HepG2 (cell line): ENCODE results near the gene TOP1. TPM values are rescaled to one million over a fixed set of nuclear protein-coding genes. Genes with fewer than 3 reads are reported as not detected.

Experiments
- ARNTL ChIP-seq: sonication (generic); formaldehyde crosslinking; IDR thresholded peaks from 2 replicates; pipeline ENCODE4 v1.4.0; 2020; ENCODE audit warnings: mild to moderate bottlenecking, missing genetic modification reagents
- BATF2 ChIP-seq: sonication (generic); formaldehyde crosslinking; IDR thresholded peaks from 2 replicates; pipeline ENCODE4 v1.8.0; 2022; ENCODE audit warnings: mild to moderate bottlenecking, missing genetic modification reagents, moderate library complexity
- BCLAF1 ChIP-seq: fragments of 450-650 bp; IDR thresholded peaks from 2 replicates; pipeline ENCODE4 v1.6.1; 2017; ENCODE audit warnings: mild to moderate bottlenecking
- BRD4 ChIP-seq: sonication (generic); formaldehyde crosslinking; IDR thresholded peaks from 2 replicates; pipeline ENCODE4 v1.4.0; 2020; ENCODE audit warnings: missing genetic modification reagents
- ERF ChIP-seq: IDR thresholded peaks from 2 replicates; pipeline ENCODE4 v1.6.1; 2018; ENCODE audit warnings: missing biosample characterization, missing genetic modification reagents
- FOSL2 ChIP-seq: sonication (generic); formaldehyde crosslinking; IDR thresholded peaks from 2 replicates; pipeline ENCODE4 v1.4.0; 2020; ENCODE audit warnings: missing genetic modification reagents
- HHEX ChIP-seq: IDR thresholded peaks from 2 replicates; pipeline ENCODE4 v1.6.1; 2016; ENCODE audit warnings: control low read depth
- MTA3 ChIP-seq: sonication (generic); formaldehyde crosslinking; IDR thresholded peaks from 2 replicates; pipeline ENCODE4 v1.4.0; 2020; ENCODE audit warnings: missing genetic modification reagents
- NFIC ChIP-seq: IDR thresholded peaks from 2 replicates; pipeline ENCODE4 v1.6.1; 2012; ENCODE audit warnings: mild to moderate bottlenecking, low read length, inconsistent platforms
- POLR2G ChIP-seq: fragments of 200-400 bp; formaldehyde crosslinking; IDR thresholded peaks from 2 replicates; pipeline ENCODE4 v1.6.1; 2018; ENCODE audit warnings: mild to moderate bottlenecking, low read depth, low read length, moderate library complexity
- SIN3A ChIP-seq: IDR thresholded peaks from 2 replicates; pipeline ENCODE4 v1.6.1; 2011; ENCODE audit warnings: low read depth, mild to moderate bottlenecking, control low read depth, low read length, borderline replicate concordance
- SP140L ChIP-seq: sonication (generic); formaldehyde crosslinking; IDR thresholded peaks from 2 replicates; pipeline ENCODE4 v1.4.0; 2020; ENCODE audit warnings: missing genetic modification reagents, borderline replicate concordance
- STAT5B ChIP-seq: sonication (generic); formaldehyde crosslinking; IDR thresholded peaks from 2 replicates; pipeline ENCODE4 v1.4.0; 2020; ENCODE audit warnings: missing genetic modification reagents
- SYNCRIP ChIP-seq: fragments of 200-400 bp; formaldehyde crosslinking; IDR thresholded peaks from 2 replicates; pipeline ENCODE4 v1.6.1; 2018; ENCODE audit warnings: mild to moderate bottlenecking, low read depth, low read length; ENCODE audit not compliant: insufficient read depth
- ZNF296 ChIP-seq: sonication (generic); formaldehyde crosslinking; conservative IDR thresholded peaks from 2 replicates; pipeline ENCODE4 v1.5.0; 2020; ENCODE audit warnings: mild to moderate bottlenecking, missing genetic modification reagents
- ZNF747 ChIP-seq: sonication (generic); formaldehyde crosslinking; IDR thresholded peaks from 2 replicates; pipeline ENCODE4 v1.8.1; 2023; ENCODE audit warnings: missing genetic modification reagents, mild to moderate bottlenecking, borderline replicate concordance
- ZNF816 ChIP-seq: sonication (generic); formaldehyde crosslinking; IDR thresholded peaks from 2 replicates; pipeline ENCODE4 v1.8.0; 2022; ENCODE audit warnings: missing genetic modification reagents, mild to moderate bottlenecking, borderline replicate concordance
- ZSCAN12 ChIP-seq: sonication (generic); formaldehyde crosslinking; IDR thresholded peaks from 2 replicates; pipeline ENCODE4 v1.9.0; 2021; ENCODE audit warnings: mild to moderate bottlenecking, missing genetic modification reagents
- polyA plus RNA-seq, 8 experiments: library from polyadenylated mRNA; depleted of rRNA in 3 of 8; stranded (reverse) in 7 of 8; unstranded in 1 of 8; fragments of >200 nt; fragmentation: Illumina TruSeq in 4 of 8; extraction: Trizol in 4 of 8; gene quantifications; 2 replicates each; pipeline versions ENCODE4 v1.2.1 to v1.2.3, GENCODE V29; 2011 to 2016; ENCODE audit warnings: low read depth in 4 of 8, missing spikeins in 1 of 8, mixed read lengths in 1 of 8; ENCODE audit not compliant: insufficient read depth in 1 of 8
- total RNA-seq, 5 experiments: library from RNA; depleted of rRNA; stranded (reverse); fragments of >200 nt; fragmentation: Illumina TruSeq; extraction: Trizol; gene quantifications; 2 replicates each; pipeline ENCODE4 v1.2.3, GENCODE V29; 2016; ENCODE audit warnings: low read depth in 1 of 5
- TF ChIP-seq, protein P1 (sequence below), 2 experiments: sonication (generic) in 1 of 2; formaldehyde crosslinking in 1 of 2; IDR thresholded peaks; 2 replicates each; pipeline versions ENCODE4 v1.4.0 to v1.6.1; 2016 to 2020; ENCODE audit warnings: borderline replicate concordance in 1 of 2, low read depth in 1 of 2, mild to moderate bottlenecking in 1 of 2, missing genetic modification reagents in 1 of 2
- TF ChIP-seq, protein P2 (sequence below): sonication (generic); formaldehyde crosslinking; IDR thresholded peaks from 2 replicates; pipeline ENCODE4 v1.9.0; 2022; ENCODE audit warnings: missing genetic modification reagents, mild to moderate bottlenecking, borderline replicate concordance

TOP1 gene
- total and polyA plus RNA-seq, 2 of the 13 experiments (the other 11 are each of a cell fraction or from before 2014, with no cell fraction given), result 10.2 to 19.4 TPM

GRCh38 chr20:41003143-41003935 lies 25.3 kb upstream of the TOP1 start (continued):
- TF ChIP-seq, protein P1, sequence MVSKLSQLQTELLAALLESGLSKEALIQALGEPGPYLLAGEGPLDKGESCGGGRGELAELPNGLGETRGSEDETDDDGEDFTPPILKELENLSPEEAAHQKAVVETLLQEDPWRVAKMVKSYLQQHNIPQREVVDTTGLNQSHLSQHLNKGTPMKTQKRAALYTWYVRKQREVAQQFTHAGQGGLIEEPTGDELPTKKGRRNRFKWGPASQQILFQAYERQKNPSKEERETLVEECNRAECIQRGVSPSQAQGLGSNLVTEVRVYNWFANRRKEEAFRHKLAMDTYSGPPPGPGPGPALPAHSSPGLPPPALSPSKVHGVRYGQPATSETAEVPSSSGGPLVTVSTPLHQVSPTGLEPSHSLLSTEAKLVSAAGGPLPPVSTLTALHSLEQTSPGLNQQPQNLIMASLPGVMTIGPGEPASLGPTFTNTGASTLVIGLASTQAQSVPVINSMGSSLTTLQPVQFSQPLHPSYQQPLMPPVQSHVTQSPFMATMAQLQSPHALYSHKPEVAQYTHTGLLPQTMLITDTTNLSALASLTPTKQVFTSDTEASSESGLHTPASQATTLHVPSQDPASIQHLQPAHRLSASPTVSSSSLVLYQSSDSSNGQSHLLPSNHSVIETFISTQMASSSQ (IDR thresholded peaks at IDR 0.05; ENCODE audit: low read depth), result peak; percentile 74
- TF ChIP-seq, protein P1 (CRISPR knock-in tag; IDR thresholded peaks at IDR 0.05; ENCODE audit: borderline replicate concordance), result peak; percentile 93
- TF ChIP-seq STAT5B (CRISPR knock-in tag) (0 out of 2 replicates have a peak, but pooled peaks have one; percentile 18), ZNF296 (CRISPR knock-in tag) (no peak), ZNF816 (CRISPR knock-in tag) (peak; percentile 77; the same call in 1 of the 2 replicates), SYNCRIP (no peak), BATF2 (CRISPR knock-in tag) (no peak), HHEX (CRISPR knock-in tag) (peak; percentile 99), ZNF747 (CRISPR knock-in tag) (peak; percentile 67), ERF (CRISPR knock-in tag) (peak; percentile 98), FOSL2 (CRISPR knock-in tag) (peak; percentile 94), SP140L (CRISPR knock-in tag) (no peak), ZSCAN12 (CRISPR knock-in tag) (no peak; the same call in 1 of the 2 replicates), POLR2G (peak; percentile 53; the same call in 1 of the 2 replicates), BCLAF1 (no peak), SIN3A (no peak), ARNTL (peak; percentile 99), MTA3 (CRISPR knock-in tag) (no peak), NFIC (peak; percentile 92), BRD4 (CRISPR knock-in tag) (no peak)
- TF ChIP-seq, protein P2, sequence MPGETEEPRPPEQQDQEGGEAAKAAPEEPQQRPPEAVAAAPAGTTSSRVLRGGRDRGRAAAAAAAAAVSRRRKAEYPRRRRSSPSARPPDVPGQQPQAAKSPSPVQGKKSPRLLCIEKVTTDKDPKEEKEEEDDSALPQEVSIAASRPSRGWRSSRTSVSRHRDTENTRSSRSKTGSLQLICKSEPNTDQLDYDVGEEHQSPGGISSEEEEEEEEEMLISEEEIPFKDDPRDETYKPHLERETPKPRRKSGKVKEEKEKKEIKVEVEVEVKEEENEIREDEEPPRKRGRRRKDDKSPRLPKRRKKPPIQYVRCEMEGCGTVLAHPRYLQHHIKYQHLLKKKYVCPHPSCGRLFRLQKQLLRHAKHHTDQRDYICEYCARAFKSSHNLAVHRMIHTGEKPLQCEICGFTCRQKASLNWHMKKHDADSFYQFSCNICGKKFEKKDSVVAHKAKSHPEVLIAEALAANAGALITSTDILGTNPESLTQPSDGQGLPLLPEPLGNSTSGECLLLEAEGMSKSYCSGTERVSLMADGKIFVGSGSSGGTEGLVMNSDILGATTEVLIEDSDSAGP (CRISPR knock-in tag), result peak; percentile 73
